Measurements from ENCODE around the gene CLPTM1L.
"Not testable (repeated sequence)": the region's sequence is repeated elsewhere in the genome, so short reads cannot be mapped to it uniquely, and the experiment has no call there.

DNA sequence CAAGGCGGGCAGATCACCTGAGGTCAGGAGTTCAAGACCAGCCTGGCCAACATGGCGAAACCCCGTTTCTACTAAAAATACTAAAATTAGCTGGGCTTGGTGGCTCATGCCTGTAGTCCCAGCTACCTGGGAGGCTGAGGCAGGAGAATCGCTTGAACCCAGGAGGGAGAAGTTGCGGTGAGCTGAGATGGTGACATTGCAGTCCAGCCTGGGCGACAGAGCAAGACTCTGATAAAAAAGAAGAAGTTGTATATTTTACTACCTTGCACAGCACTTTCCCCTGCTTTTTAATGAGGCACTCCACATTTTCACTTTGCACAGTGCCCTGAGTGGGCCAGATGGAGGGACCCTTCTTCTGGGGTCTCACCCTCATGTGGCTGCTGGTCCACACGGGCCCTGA is 15.5 kb upstream of the CLPTM1L start:
- not testable (repeated sequence) for TF ChIP-seq POLR2A (IDR thresholded peaks at IDR 0.05; ENCODE audit: low read depth, low read length); POLR2AphosphoS5 (IDR thresholded peaks at IDR 0.05; ENCODE audit: low read depth, low read length); TAF1 (IDR thresholded peaks at IDR 0.05; ENCODE audit: borderline replicate concordance, low read depth, low read length)
